ENCODE data around the gene CNTN6.
"Not testable (repeated sequence)": the region's sequence is repeated elsewhere in the genome, so short reads cannot be mapped to it uniquely, and the experiment has no call there.

The CNTN6 gene

DNA sequence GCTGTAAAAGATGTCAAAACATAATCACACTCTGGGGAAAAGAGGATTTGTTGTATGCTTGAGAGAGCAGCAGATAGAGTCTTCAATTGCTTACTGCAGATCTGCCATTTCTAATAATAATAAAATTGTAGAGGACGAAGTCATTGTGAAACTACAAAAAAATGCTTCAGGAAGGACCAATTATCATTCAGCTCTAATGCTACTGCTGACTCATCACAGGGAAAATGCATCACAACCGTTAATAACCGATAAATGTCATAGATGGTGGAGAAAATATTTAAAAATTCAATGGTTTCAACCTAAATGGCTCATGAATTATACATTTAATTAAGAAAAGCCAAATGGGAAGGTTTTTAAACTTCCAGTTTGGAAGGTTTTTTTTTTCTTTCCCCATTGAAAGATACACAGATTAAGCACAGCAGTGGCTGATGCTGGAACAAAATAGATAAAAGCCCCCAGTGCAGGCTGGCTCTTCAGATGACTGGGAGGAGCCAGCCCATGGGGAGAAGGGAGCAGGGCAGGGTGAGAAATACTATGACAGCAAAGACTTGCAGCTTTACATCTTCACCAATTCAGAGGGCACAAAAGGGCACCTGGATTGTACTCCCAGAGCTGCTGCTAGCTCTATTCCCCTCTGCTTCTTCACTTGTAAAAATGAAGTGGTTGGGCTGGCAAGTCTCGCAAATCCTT, 196.1 kb downstream of the CNTN6 start:
- no peak for DNase-seq

DNA sequence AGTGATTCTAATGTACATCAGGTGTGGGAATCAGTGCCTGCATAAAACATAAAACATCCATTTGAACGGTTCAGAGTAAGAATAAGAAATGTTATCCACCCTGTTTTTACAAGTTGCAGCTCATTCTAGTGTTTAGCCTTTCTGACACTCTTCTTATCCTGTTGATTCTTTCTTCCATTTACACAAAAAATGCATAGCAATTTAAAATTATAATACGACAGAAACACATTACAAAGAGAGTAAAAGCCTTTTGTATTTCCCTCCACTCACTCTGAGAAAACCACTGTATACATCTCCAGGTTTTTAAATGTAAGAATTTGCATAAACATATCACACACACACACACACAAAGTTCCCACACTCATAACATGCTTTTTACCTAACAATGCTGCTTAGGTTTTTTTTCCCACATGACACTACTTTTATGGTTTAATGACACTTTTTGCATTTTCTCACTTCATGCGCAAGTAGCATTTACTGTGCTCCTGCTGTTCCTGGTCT, 199.8 kb downstream of the CNTN6 start:
- DNase-seq, result no peak

DNA sequence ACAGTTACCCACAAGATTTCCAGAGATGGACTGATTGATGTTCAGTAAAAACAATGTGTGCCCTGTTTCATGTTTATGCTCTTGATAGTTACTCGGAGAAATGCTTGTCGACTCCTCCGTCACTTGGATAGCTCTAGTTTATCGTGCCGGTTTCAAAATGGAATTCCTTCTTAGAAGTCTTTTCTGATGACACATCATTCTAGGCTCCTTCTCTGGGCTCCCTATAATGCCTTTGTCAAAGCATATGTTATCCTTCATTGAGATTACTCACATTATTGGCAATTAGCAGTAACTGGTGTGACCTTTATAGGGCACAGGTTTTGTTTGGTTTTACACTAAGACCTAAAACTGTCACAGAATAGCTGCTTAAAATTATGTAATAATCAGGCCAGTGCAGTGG, 201.8 kb downstream of the CNTN6 start:
- no peak for DNase-seq

DNA sequence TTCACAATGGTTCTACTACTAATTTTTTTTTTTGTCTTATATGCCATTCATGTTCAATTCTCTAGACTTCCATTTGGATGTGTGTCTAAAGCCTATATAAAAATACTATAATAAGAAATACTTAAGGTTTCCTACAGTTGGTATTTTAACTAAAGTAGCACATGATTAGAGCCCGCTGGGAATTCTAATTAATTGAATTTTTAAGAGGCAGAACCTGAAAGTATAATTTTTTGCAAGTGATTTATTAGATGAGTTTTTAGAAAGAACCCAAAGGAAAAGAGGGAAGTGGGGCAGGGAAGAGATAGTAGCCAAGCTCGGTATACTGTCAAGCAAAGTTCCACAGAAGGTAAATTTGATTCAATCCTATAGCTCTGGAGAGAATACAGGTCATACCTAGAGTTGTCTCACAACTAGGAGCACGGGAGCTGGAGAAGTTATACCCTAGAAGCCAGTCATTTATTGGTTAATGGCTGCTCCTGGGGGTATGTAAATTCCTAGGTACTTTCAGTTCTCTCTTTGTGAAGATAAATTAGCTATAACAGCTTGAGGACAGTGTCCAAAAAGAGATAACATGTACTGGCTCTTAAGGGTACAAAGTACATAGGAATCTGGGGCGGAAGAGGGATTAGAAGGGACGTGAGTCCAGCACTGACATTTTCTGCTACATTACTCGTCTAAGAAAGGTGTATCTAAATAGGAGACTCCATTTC, 225.6 kb downstream of the CNTN6 start:
- DNase-seq, result no peak

DNA sequence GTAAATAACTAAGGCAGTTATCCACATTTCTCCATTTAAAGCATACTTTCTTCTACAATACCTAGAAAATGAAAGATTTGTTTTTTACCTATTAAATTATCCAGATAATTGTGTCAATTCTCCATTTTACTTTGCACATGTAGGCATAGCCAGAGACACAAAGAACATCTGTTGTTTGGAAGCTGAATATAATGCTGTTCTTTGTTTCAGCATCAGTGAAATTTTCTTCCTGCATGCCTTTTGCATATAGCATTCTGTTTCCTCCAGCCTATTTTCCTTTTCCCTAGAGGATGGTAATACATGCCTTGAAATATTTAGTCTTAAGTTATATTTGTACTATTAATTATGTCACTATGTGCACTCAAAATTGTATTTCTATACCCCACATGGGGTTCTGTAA, 233.7 kb downstream of the CNTN6 start:
- no peak for DNase-seq

DNA sequence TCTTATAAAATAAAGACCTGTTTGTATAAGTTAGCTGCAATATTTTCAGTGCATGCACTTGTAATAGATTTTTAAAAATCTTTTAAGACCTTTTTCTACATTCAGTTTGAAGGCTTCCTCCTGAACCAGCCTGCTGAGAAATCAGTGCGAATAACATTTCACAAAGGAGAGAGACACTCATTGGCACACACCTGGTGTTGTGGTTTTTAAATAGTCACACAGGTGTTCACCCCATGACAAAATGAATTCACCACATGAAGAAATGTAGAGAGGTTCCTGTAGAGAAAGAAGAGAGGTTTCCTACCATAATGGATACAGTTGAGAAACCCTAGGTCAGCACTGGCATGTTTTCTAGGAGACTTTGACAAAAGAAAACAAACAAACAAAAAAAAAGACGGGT, 237.3 kb downstream of the CNTN6 start:
- DNase-seq, result no peak

DNA sequence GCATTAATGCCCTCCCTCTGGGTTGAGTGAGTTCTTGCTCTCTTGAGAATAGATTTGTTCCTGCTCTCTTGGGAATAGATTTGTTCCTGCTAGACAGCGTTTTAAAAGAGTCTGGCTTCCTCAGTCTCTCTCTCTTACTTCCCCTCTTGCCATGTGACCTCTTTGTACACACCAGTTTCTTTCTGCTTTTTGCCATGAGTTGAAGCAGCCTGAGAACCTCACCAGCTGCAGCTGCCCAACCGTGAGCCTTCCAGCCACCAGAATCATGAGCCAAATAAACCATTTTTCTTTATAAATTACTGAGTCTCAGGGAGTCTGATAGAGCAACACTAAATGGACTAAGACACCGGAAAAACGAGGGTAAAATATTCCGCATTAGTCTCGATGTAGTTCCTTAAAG, 253.6 kb downstream of the CNTN6 start:
- no peak for DNase-seq

DNA sequence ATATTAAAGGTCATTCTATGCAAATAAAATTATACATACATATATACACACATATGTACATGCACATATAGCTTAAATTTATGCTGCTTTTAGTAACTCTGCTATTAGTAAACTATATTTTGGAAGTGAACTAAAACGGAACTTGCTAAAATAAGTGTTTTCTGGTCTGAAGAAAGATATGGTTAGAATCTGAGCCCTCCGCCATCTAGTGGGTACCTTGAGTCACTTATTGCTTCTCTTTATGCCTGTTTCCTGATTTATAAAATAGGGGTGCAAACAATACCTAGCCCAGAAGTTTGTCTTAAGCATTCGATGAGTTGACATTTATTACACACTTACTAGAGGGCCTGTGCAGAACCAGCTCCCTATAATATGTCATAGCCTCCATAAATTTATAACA, 255.7 kb downstream of the CNTN6 start:
- DNase-seq, result no peak

DNA sequence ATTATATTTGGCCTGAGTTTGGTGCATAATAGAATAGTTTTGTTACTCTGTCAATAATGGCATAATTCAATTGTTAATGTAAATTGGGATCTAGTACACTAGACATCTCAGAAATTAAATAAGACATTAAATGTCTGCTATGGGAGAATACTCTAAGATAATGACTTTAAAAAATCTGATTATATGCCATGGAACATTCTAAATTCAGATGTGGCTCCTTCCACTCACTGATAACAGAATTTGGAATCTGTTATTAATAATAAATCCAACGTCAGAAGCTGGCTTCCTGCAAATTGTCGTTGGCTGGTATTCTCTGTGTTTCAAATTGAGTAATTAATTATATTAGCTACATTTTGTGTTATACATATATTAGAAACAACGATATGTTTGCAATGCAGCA, 258.1 kb downstream of the CNTN6 start:
- DNase-seq, result no peak

DNA sequence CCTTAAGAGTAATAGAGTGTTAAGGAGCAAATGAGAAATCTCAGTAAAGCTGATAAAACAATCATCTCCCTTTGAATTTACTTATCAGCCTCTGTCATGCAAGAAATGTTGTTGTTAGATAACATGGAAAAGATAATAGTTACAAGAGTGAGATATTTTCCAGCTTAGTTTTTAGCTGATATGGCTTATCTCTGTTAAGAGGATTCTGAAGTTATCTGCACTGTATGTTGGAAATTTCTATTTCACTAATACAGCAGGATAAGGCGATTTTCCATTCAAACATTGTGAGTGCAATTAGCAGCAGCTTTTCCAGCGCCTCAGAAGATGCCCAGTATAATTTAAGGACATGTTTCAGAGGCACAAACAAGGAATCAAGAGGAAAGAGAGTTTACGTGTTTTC, 262.9 kb downstream of the CNTN6 start:
- DNase-seq, result no peak

DNA sequence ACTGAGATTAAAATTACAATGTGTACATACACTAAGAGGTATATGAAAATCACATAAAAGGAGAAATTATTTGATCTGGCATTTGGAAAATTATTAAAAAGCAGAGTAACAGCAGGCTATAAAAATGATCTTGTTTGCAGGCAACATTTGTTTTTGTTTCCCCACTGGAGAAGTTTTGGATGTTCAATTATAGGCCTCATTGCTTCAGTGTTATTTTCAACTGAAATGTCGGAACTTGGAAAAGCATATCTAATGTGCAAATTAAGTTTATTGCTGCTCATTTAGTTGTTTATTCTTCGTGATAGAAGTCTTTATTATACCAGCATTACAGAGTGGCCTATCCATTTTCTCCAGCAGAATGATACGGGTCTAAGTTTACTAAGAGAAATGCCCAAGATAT, 263.3 kb downstream of the CNTN6 start:
- DNase-seq, result no peak

DNA sequence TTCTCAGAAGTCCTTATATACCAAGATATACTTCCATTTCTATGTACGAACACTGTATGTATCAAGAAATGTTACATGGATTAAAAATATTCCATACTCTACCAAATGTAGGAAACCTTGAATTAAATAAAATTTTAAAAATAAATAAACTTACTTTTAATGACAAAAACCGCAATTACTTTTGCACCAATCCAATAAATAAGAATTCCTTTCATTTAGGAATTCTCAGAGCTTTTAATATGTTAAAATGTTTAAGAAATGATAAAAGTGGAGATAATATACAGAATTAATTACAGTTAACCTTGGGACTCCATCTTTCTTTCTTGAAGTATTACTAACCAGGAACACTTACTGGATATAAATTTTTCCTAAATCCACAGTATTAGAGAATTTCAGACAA, 272.7 kb downstream of the CNTN6 start:
- DNase-seq, result no peak

DNA sequence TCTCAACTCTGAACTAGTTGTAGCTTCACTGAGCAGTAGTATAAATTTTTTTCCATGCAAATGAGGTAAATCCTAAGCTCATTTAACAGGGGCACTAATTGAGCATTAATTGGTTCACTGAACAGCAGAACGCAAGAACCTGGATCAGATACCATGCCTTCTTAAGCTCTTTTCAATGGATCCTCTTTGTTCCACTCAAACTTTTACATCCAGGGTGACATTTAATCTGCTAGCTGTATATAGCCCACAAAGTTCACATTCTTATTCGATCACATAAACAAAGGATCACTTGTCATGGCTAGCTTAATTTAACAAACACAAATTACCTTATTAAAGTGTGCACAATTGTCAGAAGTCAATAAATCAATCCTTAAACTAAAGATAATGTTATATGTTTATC, 281.6 kb downstream of the CNTN6 start:
- no peak for DNase-seq

DNA sequence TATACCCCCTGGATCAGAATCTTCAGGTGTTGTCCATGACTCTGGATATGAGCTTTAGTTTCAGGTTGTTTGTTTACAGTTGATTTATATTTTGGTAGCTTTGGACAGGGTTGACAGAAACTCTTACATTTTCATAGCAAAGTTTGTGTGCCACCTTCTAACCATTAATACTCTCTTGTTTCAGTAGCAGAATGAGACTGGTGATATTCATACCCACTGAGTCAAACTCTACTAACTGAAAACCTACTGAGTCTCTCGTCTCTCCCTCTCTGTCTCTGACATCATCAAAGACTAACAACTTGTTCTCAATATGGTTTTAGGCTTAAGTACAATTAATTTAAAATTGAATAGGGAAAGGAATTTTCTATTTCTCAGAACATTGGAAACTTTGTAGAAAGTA, 282.3 kb downstream of the CNTN6 start:
- DNase-seq, result no peak

DNA sequence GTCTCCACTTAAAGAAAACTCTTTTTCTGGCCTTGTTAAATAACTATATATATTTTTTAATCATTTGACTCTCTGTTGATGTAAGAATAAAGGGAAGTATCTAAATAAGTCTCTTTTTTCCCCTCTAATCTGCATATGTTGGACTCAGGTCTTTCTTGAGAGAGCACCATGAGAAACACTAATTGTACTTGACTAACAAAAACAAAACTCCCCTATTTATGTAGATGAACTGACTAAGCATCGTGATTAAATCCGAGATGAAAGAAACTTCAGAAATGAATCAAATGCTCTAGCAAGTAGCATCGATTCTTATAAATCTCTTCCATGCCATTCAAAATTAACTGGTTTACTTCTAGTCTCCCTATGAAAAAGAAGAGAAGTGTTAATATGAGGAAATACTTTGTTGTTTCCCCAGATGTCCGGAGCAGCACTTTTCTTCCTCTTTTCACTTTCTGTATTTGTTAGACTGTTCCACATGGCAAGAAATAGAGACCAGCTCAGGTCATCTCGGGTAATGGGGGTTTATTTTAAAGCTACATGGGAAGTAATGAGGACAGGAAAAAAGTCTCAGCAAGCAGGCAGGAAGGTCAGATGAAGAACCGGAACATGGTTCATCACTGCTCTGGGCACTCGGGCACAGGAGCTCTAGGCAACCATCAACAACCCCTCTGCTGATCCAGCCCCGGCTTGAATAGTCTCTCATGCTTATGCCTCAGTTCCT, 288.3 kb downstream of the CNTN6 start:
- no peak for DNase-seq

DNA sequence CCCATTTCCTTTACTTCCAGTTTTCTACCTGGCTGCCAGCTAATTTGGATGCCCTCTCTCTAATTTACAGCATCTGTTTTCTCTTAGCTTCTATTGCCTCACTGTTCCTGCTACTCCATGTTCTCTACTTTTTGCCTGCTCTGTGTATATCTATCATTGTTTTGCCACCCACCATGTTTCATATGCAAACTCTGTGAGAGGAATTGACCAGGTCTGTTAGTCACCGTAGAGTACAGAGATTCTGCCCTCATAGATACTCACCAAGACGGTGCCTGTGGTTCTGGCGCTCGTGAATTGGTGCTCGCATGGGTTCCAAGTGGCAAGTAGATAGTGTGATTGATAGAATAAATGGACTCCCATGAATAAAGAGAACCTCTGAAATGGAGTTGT, 288.8 kb downstream of the CNTN6 start:
- DNase-seq, result no peak

DNA sequence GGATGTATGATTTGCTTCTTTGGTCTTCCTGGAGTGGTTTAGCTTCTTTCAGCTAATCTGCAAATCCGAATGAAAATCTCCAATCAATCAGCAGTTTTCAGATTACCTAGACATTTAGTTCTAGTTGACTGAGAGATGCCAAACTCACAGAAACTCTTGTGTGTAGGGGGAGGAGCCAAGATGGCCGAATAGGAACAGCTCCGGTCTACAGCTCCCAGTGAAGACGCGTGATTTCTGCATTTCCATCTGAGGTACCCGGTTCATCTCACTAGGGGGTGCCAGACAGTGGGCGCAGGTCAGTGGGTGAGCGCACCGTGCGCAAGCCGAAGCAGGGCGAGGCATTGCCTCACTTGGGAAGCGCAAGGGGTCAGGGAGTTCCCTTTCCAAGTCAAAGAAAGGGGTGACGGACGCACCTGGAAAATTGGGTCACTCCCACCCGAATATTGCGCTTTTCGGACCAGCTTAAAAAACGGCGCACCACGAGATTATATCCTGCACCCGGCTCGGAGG, 294.6 kb downstream of the CNTN6 start:
- DNase-seq, result not testable (repeated sequence)

DNA sequence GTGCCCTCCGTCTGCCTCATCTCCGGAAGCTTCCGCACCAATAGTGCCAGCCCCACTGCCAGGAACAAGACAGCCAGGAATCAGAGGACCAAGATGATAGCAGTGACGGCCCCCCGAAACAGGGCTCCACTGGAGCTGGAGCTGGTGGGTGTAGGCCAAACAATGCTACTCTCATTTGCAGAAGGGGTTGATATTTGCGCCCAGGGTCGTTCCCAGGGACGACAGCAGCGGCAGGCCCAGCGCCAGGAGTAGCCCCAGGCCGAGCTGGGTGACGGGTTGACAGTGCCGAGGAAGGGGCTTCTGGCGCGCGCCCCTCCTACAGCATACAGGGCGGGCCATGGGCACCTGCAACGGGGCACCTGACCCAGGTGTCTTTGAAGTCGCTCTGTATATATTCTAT, 301.4 kb downstream of the CNTN6 start:
- DNase-seq, result no peak

DNA sequence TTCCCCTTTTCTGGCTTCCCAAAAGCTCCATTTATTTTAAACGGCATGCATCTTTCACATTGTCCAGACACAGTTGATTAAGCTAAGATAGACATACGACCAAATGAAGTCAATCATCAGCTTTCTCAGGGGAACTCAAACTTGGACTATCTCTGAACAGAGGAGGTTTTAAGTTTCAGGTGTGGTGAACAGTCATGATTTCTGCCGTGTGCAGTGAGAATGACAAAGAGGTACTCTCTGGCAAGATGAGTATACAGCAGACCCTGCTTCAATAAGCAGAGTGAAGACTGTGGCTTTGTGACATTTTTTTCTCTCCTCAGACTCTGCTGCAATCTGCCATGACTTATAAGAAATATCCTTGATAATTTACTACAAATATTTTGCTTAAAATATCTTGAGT, 307.7 kb downstream of the CNTN6 start:
- no peak for DNase-seq

DNA sequence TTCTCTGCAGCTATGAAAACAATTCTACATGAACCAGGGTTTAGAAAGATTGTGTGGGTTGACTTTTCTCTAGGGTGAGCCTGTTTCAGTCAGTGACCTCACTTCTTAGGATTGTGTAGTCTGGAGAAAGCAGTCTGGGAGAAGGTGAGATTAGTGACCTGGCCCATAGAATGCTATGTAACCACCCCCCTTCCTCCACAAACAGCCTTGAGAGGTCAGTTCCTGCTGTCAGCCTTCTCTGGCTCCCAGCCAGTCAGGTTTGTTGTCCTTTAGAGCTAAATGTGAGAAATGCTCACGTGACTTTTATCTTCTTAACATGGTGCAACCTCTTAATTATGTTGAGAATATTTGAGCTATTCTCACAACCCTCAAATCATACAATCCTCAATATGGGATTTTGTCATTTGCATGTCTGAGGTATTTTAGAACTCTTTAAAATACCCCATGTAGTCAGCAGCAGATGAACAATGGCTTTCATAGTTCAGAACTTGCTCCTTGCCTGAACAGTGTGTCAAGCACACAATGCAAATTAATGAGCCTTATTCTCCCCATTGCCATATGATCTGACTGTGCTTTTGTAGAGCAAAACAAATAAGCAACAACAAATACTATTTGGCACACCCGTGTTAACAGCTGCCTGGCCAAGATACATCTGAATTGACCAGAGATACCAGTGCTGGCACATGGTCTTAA, 311.6 kb downstream of the CNTN6 start:
- peak; percentile 36 for DNase-seq

DNA sequence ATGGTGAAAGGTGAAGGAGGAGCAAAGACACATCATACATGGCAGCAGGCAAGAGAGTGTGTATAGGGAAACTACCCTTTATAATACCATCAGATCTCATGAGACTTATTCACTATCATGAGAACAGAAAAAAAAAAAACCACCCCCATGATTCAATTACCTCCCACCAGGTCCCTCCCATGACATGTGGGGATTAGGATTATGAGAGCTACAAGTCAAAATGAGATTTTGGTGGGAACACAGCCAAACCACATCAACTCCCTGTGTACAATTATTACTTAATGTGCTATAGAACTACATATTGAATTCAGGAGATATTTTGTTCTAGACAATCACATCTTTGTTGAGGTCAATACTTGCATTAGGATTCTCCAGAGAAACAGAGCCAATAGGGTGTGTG, 313.4 kb downstream of the CNTN6 start:
- DNase-seq, result no peak

DNA sequence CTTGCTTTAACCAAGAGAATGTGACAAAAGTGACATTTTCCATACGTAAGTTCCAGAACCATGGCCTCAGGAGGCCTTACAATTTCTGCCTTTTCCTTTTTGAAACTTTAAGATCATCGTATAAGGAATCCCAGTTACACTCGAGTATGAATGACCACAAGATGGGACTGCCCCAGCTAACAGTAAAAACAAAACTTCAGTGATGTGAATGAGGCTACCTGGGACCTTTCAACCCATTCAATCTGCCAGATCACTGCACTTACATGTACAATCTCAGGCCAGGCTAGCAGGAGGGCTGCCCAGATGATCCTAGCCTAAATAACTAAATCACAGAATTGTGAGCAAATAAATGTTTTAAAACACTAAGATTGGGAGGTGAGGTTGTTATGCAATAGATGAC, 328.8 kb downstream of the CNTN6 start:
- DNase-seq, result no peak

DNA sequence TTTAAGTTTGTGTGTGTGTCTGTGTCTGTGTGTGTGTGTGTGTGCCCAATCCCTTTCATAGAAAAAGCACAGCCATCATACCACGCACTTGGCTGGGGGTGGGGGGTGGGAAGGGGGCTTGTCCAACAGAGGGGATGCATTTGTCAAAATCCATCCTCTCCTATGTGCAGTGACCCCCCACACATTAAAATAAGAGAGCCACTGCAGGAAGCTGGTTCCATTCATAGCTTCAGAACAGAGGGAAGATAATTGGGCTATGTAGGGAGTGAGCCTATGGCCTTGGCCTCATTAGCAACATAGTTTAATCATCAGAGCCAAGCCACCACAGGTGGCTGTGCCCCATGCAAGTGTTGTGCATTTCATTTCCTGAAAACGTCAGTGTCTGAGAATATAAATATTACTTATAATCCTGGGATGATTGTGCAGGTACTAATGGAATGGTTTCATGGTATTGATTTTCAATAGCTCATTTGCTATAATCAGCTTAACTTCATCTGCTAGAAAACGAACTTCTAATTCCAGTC, 330.8 kb downstream of the CNTN6 start:
- no peak for DNase-seq

Measured in COR-L47 (cell line).